Activated T-cell treated with anti-CD3 and anti-CD28 coated beads, Interleukin-2, amount 50 U/mL, for 48 hours (primary cell): ENCODE results near the gene VPS11.
"Not testable (repeated sequence)": the region's sequence is repeated elsewhere in the genome, so short reads cannot be mapped to it uniquely, and the experiment has no call there.

Source experiments
- DNase-seq, 2 experiments: peaks; one replicate each; pipeline ENCODE4 v3.0.0-alpha.2; 2020

The VPS11 gene

GRCh38 chr11:119039471-119039870, 28.1 kb upstream of the VPS11 start:
- not testable (repeated sequence) for DNase-seq

- no peak for DNase-seq
Observed at GRCh38 chr11:119041821-119042514, 25.6 kb upstream of the VPS11 start.

GRCh38 chr11:119042927-119043326, 24.7 kb upstream of the VPS11 start:
- DNase-seq: no peak

GRCh38 chr11:119044708-119045107, 22.9 kb upstream of the VPS11 start:
- no peak for DNase-seq

- no peak for DNase-seq
Observed at GRCh38 chr11:119046489-119046888, 21.1 kb upstream of the VPS11 start.

GRCh38 chr11:119047205-119047604, 20.4 kb upstream of the VPS11 start:
- no peak for DNase-seq

- no peak for DNase-seq
Observed at GRCh38 chr11:119048644-119049043, 19.0 kb upstream of the VPS11 start.

- no peak for DNase-seq
Observed at GRCh38 chr11:119049081-119049480, 18.5 kb upstream of the VPS11 start.

- no peak for DNase-seq
Observed at GRCh38 chr11:119051440-119052162, 16.0 kb upstream of the VPS11 start.

- no peak for DNase-seq
Observed at GRCh38 chr11:119052163-119052814, 15.3 kb upstream of the VPS11 start.

GRCh38 chr11:119054418-119054817, 13.2 kb upstream of the VPS11 start:
- no peak for DNase-seq

GRCh38 chr11:119055901-119056300, 11.7 kb upstream of the VPS11 start:
- DNase-seq: peak; percentile 44 to 49

GRCh38 chr11:119056421-119056999, 11.1 kb upstream of the VPS11 start:
- DNase-seq: peak in 1 of 2 experiments; percentile 56

GRCh38 chr11:119057000-119057769, 10.4 kb upstream of the VPS11 start, which contains the start of gene HYOU1:
Gene HYOU1 (minus strand): TSS chr11:119057205. CDS start chr11:119056160, 1,045 bp downstream.
- DNase-seq: peak; percentile 98 to 99

- DNase-seq: not testable (repeated sequence)
Observed at GRCh38 chr11:119059128-119059527, 8.5 kb upstream of the VPS11 start.

GRCh38 chr11:119061256-119061655, 6.4 kb upstream of the VPS11 start:
- DNase-seq: no peak

- DNase-seq: no peak
Observed at GRCh38 chr11:119062779-119063178, 4.8 kb upstream of the VPS11 start.

- DNase-seq: peak; percentile 56 to 57
Observed at GRCh38 chr11:119065369-119065768, 2.2 kb upstream of the VPS11 start.

- DNase-seq: no peak
Observed at GRCh38 chr11:119077839-119078238, 10.2 kb downstream of the VPS11 start.

GRCh38 chr11:119078675-119079420, 11.2 kb downstream of the VPS11 start:
- no peak for DNase-seq

- no peak for DNase-seq
Observed at GRCh38 chr11:119081682-119082260, 14.2 kb downstream of the VPS11 start.
